GM18861 (cell line): ENCODE data around the gene TMEM60.
"Not testable (repeated sequence)": the region's sequence is repeated elsewhere in the genome, so short reads cannot be mapped to it uniquely, and the experiment has no call there.

Experiments
- ATAC-seq: cut with Tn5 transposase; IDR thresholded peaks from one replicate; pipeline ENCODE4 v1.9.1; 2021; ENCODE audit not compliant: unreplicated experiment

TMEM60 gene

GRCh38 chr7:77811516-77812289, 13.5 kb upstream of the TMEM60 start:
- ATAC-seq: no peak

- no peak for ATAC-seq
Observed at GRCh38 chr7:77808517-77808916, 10.3 kb upstream of the TMEM60 start.

GRCh38 chr7:77806425-77806824, 8.2 kb upstream of the TMEM60 start:
- ATAC-seq: no peak

- no peak for ATAC-seq
Observed at GRCh38 chr7:77802557-77803405, 4.5 kb upstream of the TMEM60 start.

- no peak for ATAC-seq
Observed at GRCh38 chr7:77800730-77801129, 2.5 kb upstream of the TMEM60 start.

GRCh38 chr7:77800158-77800557, 1.9 kb upstream of the TMEM60 start:
- no peak for ATAC-seq

GRCh38 chr7:77799078-77799964, 1.1 kb upstream of the TMEM60 start:
- no peak for ATAC-seq

GRCh38 chr7:77797734-77798393, 370 bp downstream of the TMEM60 start:
- peak; percentile 15 for ATAC-seq

- no peak for ATAC-seq
Observed at GRCh38 chr7:77796960-77797359, 1.3 kb downstream of the TMEM60 start.

GRCh38 chr7:77796109-77796508, 2.1 kb downstream of the TMEM60 start:
- no peak for ATAC-seq

- ATAC-seq: no peak
Observed at GRCh38 chr7:77794000-77794399, 4.2 kb downstream of the TMEM60 start.

- no peak for ATAC-seq
Observed at GRCh38 chr7:77791956-77792355, 6.3 kb downstream of the TMEM60 start.

- ATAC-seq: no peak
Observed at GRCh38 chr7:77791336-77791735, 6.9 kb downstream of the TMEM60 start.

- peak; percentile 55 for ATAC-seq
Observed at GRCh38 chr7:77788327-77788902, 9.8 kb downstream of the TMEM60 start.

GRCh38 chr7:77786741-77787140, 11.5 kb downstream of the TMEM60 start:
- ATAC-seq: no peak

- ATAC-seq: no peak
Observed at GRCh38 chr7:77786018-77786417, 12.2 kb downstream of the TMEM60 start.

- ATAC-seq: not testable (repeated sequence)
Observed at GRCh38 chr7:77784426-77784825, 13.8 kb downstream of the TMEM60 start.

- no peak for ATAC-seq
Observed at GRCh38 chr7:77783545-77783944, 14.7 kb downstream of the TMEM60 start.

GRCh38 chr7:77783111-77783510, 15.1 kb downstream of the TMEM60 start:
- ATAC-seq: no peak

GRCh38 chr7:77782383-77782782, 15.9 kb downstream of the TMEM60 start:
- no peak for ATAC-seq
